K562 (cell line): ENCODE results near the gene SHB. TPM values are rescaled to one million over a fixed set of nuclear protein-coding genes. Genes with fewer than 3 reads are reported as not detected.

ENCODE experiments used
- ATAC-seq: fragments of 200-7000 bp; cut with Tn5 transposase; 3 replicates; pipeline ENCODE4 v1.9.1; 2020; ENCODE audit warnings: moderate library complexity
- BruUV-seq: library from RNA; stranded (reverse); fragments of 400-500 nt; replicated peaks from 2 replicates; lab custom pipeline; 2021; lab: Mats Ljungman, UMichigan
- CTCF ChIA-PET: fragments of 300-600 bp; formaldehyde crosslinking; extraction: SDS; loops from one replicate; lab custom pipeline; 2021; ENCODE audit warnings: low intra/inter-chr PET ratio; lab: Yijun Ruan, JAX
- POLR2A ChIA-PET: fragments of 300-600, 350-650 bp; sonication (Branson Sonifier 250); formaldehyde crosslinking; extraction: SDS; loops from one replicate; lab custom pipeline; 2021; ENCODE audit warnings: antibody characterized with exemption, inconsistent platforms; lab: Yijun Ruan, JAX
- DNase-seq, 4 experiments: peaks; one replicate each; pipeline versions ENCODE4 v3.0.0 to v3.0.0-alpha.2; 2011 to 2018; ENCODE audit warnings: low spot score in 3 of 4, mixed read lengths in 3 of 4; ENCODE audit errors: extremely low read depth in 1 of 4
- FAIRE-seq: peaks from 2 replicates; lab custom pipeline; 2011; peaks lifted over from hg19 to GRCh38; lab: Jason Lieb, UNC
- H2AFZ ChIP-seq: 2 replicates; pipeline ENCODE4 v1.6.0; 2011; ENCODE audit warnings: low read depth, low read length, control low read depth, inconsistent platforms
- H3K27ac ChIP-seq: fragments of 200-600 bp; 3 replicates; pipeline ENCODE4 v1.8.0; 2011; ENCODE audit warnings: low read depth, mild to moderate bottlenecking, control low read depth, inconsistent platforms, low read length, moderate library complexity, mixed read lengths; ENCODE audit errors: extremely low read depth
- H3K27me3 ChIP-seq, 2 experiments: fragments of 300-600 bp in 1 of 2; 2 replicates in 1 of 2; 3 replicates in 1 of 2; pipeline versions ENCODE4 v1.6.0 to v1.8.0; 2011; ENCODE audit warnings: inconsistent platforms in 2 of 2, low read length in 2 of 2, mild to moderate bottlenecking in 1 of 2, mixed read lengths in 1 of 2, moderate library complexity in 1 of 2; ENCODE audit not compliant: control insufficient read depth in 2 of 2, insufficient read depth in 2 of 2
- H3K36me3 ChIP-seq: fragments of 300-600 bp; 3 replicates; pipeline ENCODE4 v1.8.0; 2011; ENCODE audit warnings: mild to moderate bottlenecking, low read length, inconsistent platforms; ENCODE audit not compliant: control insufficient read depth, insufficient read depth
- H3K4me1 ChIP-seq, 2 experiments: fragments of 200-600 bp in 1 of 2; replicated peaks in 1 of 2; 2 replicates in 1 of 2; 3 replicates in 1 of 2; pipeline versions ENCODE4 v1.5.1 to v1.8.0; 2011; ENCODE audit warnings: inconsistent platforms in 2 of 2, low read length in 2 of 2, mild to moderate bottlenecking in 1 of 2, mixed read lengths in 1 of 2, moderate library complexity in 1 of 2; ENCODE audit not compliant: control insufficient read depth in 2 of 2, insufficient read depth in 2 of 2
- H3K4me2 ChIP-seq: 2 replicates; pipeline ENCODE4 v1.6.1; 2011; ENCODE audit warnings: low read length, control low read depth, inconsistent platforms, mixed read lengths; ENCODE audit not compliant: insufficient read depth
- H3K4me3 ChIP-seq: fragments of 200-600 bp; sonication (generic), shearing (Covaris generic); 2 replicates; pipeline ENCODE4 v1.5.1; 2016; ENCODE audit warnings: control low read depth, inconsistent platforms
- H3K79me2 ChIP-seq: fragments of 200-600 bp; 3 replicates; pipeline ENCODE4 v1.8.0; 2011; ENCODE audit warnings: low read length, inconsistent platforms; ENCODE audit not compliant: control insufficient read depth, insufficient read depth
- H3K9ac ChIP-seq, 2 experiments: 2 replicates each; pipeline versions ENCODE4 v1.6.0 to v1.6.1; 2011; ENCODE audit warnings: low read depth in 2 of 2, low read length in 2 of 2, control low read depth in 1 of 2, inconsistent platforms in 1 of 2, mild to moderate bottlenecking in 1 of 2, mixed read lengths in 1 of 2; ENCODE audit not compliant: insufficient read depth in 1 of 2
- H3K9me1 ChIP-seq: one replicate; pipeline ENCODE4 v1.6.0; 2011; ENCODE audit warnings: inconsistent platforms, mild to moderate bottlenecking, low read length, moderate library complexity; ENCODE audit not compliant: control insufficient read depth, insufficient read depth
- H3K9me3 ChIP-seq: replicated peaks from 2 replicates; pipeline ENCODE4 v1.5.1; 2011; ENCODE audit warnings: low read depth, low read length, inconsistent platforms; ENCODE audit not compliant: control insufficient read depth, insufficient read depth
- H4K20me1 ChIP-seq: replicated peaks from 2 replicates; pipeline ENCODE4 v1.6.1; 2011; ENCODE audit warnings: low read length, inconsistent platforms, mixed read lengths; ENCODE audit not compliant: control insufficient read depth, insufficient read depth
- BCL6 ChIP-seq: fragments of 250-450 bp; sonication (Bioruptor Pico); IDR thresholded peaks from 2 replicates; pipeline ENCODE4 v1.4.0; 2020
- KAT7 ChIP-seq: sonication (generic); formaldehyde crosslinking; IDR thresholded peaks from 2 replicates; pipeline ENCODE4 v1.8.0; 2022; ENCODE audit warnings: missing genetic modification reagents, mild to moderate bottlenecking, borderline replicate concordance
- KDM2B ChIP-seq: fragments of 250-450 bp; sonication (Bioruptor Pico); IDR thresholded peaks from 2 replicates; pipeline ENCODE4 v1.8.0; 2021; ENCODE audit warnings: mild to moderate bottlenecking, moderate library complexity
- SP2 ChIP-seq: IDR thresholded peaks from 2 replicates; pipeline ENCODE4 v1.6.1; 2011; ENCODE audit warnings: mild to moderate bottlenecking, low read depth, low read length, moderate library complexity; ENCODE audit not compliant: poor library complexity, severe bottlenecking; ENCODE audit errors: extremely low read depth
- ZKSCAN8 ChIP-seq: fragments of 200-800 bp; sonication (Bioruptor generic); IDR thresholded peaks from 2 replicates; pipeline ENCODE4 v1.6.1; 2016; ENCODE audit warnings: missing genetic modification characterization, missing compliant biosample characterization
- ZNF239 ChIP-seq: fragments of 250-450 bp; sonication (Bioruptor Pico); IDR thresholded peaks from 2 replicates; pipeline ENCODE4 v1.4.0; 2020; ENCODE audit warnings: mild to moderate bottlenecking
- ZNF274 ChIP-seq: IDR thresholded peaks from 2 replicates; pipeline ENCODE4 v1.6.1; 2011; ENCODE audit warnings: low read depth, mild to moderate bottlenecking, low read length, moderate library complexity, borderline replicate concordance
- WGBS: fragments of 100-300 bp; shearing (Covaris generic); methylation state at CpG from one replicate; pipeline ENCODE4 v1.1.6; 2016; ENCODE audit warnings: low coverage, mixed read lengths; ENCODE audit not compliant: insufficient coverage; ENCODE audit errors: missing lambda C conversion rate; 5-methylcytosine and 5-hydroxymethylcytosine counted together
- in situ Hi-C: fragments of 300-500 bp; cut with MboI; formaldehyde crosslinking; loops from 4 replicates; pipeline ENCODE4 v1.15.0; 2018; ENCODE audit warnings: inconsistent platforms, mixed read lengths
- intact Hi-C: fragments of 100-400 bp; cut with micrococcal nuclease; formaldehyde crosslinking; loops from 2 replicates; pipeline ENCODE4 v1.14.2; 2022
- polyA plus RNA-seq, 8 experiments: library from polyadenylated mRNA; depleted of rRNA in 4 of 8; stranded (reverse) in 5 of 8; unstranded in 3 of 8; fragments of >200 nt; fragmentation: Nextera tagmentation in 2 of 8; fragmentation: Illumina TruSeq in 1 of 8; extraction: Ambion mirVana in 2 of 8; extraction: Trizol in 1 of 8; gene quantifications; 2 replicates each; pipeline versions ENCODE4 v1.2.1 to v1.2.3, GENCODE V29; 2011 to 2014; ENCODE audit warnings: inconsistent platforms in 1 of 8, missing spikeins in 1 of 8
- total RNA-seq, 7 experiments: library from RNA; depleted of rRNA in 6 of 7; stranded (reverse); fragments of >200 nt in 6 of 7; fragmentation: Illumina TruSeq in 2 of 7; extraction: Trizol in 2 of 7; gene quantifications; 2 replicates each; pipeline versions ENCODE4 v1.2.1 to v1.2.3, GENCODE V29; 2011 to 2021; ENCODE audit warnings: low replicate concordance in 1 of 7
- TF ChIP-seq, protein P1 (sequence below): fragments of 250-450 bp; sonication (Bioruptor Pico); IDR thresholded peaks from 2 replicates; pipeline ENCODE4 v1.8.0; 2021; ENCODE audit warnings: moderate library complexity, mild to moderate bottlenecking, inconsistent platforms
- TF ChIP-seq, protein P2 (sequence below): sonication (generic); formaldehyde crosslinking; IDR thresholded peaks from 2 replicates; pipeline ENCODE4 v1.9.0; 2022; ENCODE audit warnings: mild to moderate bottlenecking, missing genetic modification reagents
- TF ChIP-seq, protein P3 (sequence below): fragments of 450-650 bp; formaldehyde crosslinking; conservative IDR thresholded peaks from 2 replicates; pipeline ENCODE4 v1.4.0; 2022; ENCODE audit warnings: mild to moderate bottlenecking, missing genetic modification characterization
- TF ChIP-seq, protein P4 (sequence below): fragments of 450-650 bp; formaldehyde crosslinking; IDR thresholded peaks from 2 replicates; pipeline ENCODE4 v1.4.0; 2022; ENCODE audit warnings: missing genetic modification characterization

SHB gene
- total and polyA plus RNA-seq, 9 of the 15 experiments (the other 6 are each of a cell fraction or from before 2014, with no cell fraction given), result 0.78 to 16.0 (median 5.3) TPM

DNA sequence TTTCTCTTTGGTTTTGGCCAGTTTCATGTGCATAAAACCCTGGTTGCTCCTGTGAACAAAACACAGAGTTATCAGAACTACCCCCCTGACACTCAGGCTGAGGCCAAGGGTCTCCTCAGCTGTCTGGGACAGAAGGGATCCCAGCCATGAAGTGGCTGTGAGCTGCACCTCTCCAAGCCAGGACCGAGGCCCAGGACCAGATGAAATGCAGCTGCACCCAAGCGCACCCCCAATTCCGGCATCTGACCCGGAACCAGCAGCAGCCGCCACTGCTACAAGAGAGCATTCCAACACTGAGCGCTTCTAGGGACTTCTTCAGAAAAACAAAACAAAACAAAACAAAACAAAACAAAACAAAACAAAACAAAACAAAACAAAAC is 149.1 kb downstream of the SHB start:
- Histone ChIP-seq H3K4me3 (no peak overlapping the region), H3K27ac (no peak overlapping the region), H3K4me1 (peaks cover 11 to 31% of the 10 kb centered on the region in 2 experiments; a peak in 4 of 5 replicates), H3K4me2 (no peak overlapping the region), H3K9ac (peak overlapping the region in 1 of 2 experiments; percentile 19; a peak in 1 of 4 replicates), H3K9me3 (no peaks in the 10 kb centered on the region), H3K79me2 (no peaks in the 10 kb centered on the region), H3K36me3 (peaks cover 11% of the 10 kb centered on the region; the same call in 1 of the 3 replicates), H3K9me1 (no peaks in the 10 kb centered on the region), H2AFZ (no peak overlapping the region), H4K20me1 (peaks cover 10% of the 10 kb centered on the region; the same call in 1 of the 2 replicates), H3K27me3 (no peaks in the 10 kb centered on the region)
- POLR2A ChIA-PET, result interaction anchor here (0.7 to 1.5 kb wide), 2 partner anchors 49 to 924 kb away, joined by 3 read pairs; no protein-coding TSS in a partner anchor
- WGBS, result 94% methylated on average over 6 of the region's 6 CpGs
- DNase-seq, result no peak
- CTCF ChIA-PET, result interaction anchor here (0.6 kb wide), 1 partner anchor 149 kb away, joined by 4 read pairs; the partner anchor contains the start of gene SHB
- in situ Hi-C loops (no loop called here), intact Hi-C loops (no loop called here)
- TF ChIP-seq ZKSCAN8 (CRISPR knock-in tag), result no peak
- no peak for TF ChIP-seq SP2
- no peak for TF ChIP-seq ZNF274
- TF ChIP-seq BCL6, result no peak
- TF ChIP-seq KAT7 (CRISPR knock-in tag), result no peak
- TF ChIP-seq, protein P1, sequence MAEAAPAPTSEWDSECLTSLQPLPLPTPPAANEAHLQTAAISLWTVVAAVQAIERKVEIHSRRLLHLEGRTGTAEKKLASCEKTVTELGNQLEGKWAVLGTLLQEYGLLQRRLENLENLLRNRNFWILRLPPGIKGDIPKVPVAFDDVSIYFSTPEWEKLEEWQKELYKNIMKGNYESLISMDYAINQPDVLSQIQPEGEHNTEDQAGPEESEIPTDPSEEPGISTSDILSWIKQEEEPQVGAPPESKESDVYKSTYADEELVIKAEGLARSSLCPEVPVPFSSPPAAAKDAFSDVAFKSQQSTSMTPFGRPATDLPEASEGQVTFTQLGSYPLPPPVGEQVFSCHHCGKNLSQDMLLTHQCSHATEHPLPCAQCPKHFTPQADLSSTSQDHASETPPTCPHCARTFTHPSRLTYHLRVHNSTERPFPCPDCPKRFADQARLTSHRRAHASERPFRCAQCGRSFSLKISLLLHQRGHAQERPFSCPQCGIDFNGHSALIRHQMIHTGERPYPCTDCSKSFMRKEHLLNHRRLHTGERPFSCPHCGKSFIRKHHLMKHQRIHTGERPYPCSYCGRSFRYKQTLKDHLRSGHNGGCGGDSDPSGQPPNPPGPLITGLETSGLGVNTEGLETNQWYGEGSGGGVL (CRISPR knock-in tag), result no peak
- TF ChIP-seq ZNF239 (CRISPR knock-in tag), result no peak
- no peak for TF ChIP-seq KDM2B
- TF ChIP-seq, protein P2, sequence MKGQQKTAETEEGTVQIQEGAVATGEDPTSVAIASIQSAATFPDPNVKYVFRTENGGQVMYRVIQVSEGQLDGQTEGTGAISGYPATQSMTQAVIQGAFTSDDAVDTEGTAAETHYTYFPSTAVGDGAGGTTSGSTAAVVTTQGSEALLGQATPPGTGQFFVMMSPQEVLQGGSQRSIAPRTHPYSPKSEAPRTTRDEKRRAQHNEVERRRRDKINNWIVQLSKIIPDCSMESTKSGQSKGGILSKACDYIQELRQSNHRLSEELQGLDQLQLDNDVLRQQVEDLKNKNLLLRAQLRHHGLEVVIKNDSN (CRISPR knock-in tag), result no peak
- TF ChIP-seq, protein P3, sequence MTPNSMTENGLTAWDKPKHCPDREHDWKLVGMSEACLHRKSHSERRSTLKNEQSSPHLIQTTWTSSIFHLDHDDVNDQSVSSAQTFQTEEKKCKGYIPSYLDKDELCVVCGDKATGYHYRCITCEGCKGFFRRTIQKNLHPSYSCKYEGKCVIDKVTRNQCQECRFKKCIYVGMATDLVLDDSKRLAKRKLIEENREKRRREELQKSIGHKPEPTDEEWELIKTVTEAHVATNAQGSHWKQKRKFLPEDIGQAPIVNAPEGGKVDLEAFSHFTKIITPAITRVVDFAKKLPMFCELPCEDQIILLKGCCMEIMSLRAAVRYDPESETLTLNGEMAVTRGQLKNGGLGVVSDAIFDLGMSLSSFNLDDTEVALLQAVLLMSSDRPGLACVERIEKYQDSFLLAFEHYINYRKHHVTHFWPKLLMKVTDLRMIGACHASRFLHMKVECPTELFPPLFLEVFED (CRISPR knock-in tag), result no peak
- TF ChIP-seq, protein P4, sequence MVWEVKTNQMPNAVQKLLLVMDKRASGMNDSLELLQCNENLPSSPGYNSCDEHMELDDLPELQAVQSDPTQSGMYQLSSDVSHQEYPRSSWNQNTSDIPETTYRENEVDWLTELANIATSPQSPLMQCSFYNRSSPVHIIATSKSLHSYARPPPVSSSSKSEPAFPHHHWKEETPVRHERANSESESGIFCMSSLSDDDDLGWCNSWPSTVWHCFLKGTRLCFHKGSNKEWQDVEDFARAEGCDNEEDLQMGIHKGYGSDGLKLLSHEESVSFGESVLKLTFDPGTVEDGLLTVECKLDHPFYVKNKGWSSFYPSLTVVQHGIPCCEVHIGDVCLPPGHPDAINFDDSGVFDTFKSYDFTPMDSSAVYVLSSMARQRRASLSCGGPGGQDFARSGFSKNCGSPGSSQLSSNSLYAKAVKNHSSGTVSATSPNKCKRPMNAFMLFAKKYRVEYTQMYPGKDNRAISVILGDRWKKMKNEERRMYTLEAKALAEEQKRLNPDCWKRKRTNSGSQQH (CRISPR knock-in tag), result no peak
- no peak for ATAC-seq
- no TSS peak for BruUV-seq
- no peak for FAIRE-seq
